Measurements from ENCODE around the gene OR11L1. TPM values are rescaled to one million over a fixed set of nuclear protein-coding genes. Genes with fewer than 3 reads are reported as not detected.

OR11L1 gene
- total RNA-seq, 2 experiments from 2014 or later: not detected

GRCh38 chr1:247825362-247825761 lies 16.3 kb downstream of the OR11L1 start:
- ChIA-PET CTCF (no interaction called here), POLR2A (no interaction called here)
- no peaks in the 10 kb centered on the region for H3K27me3 ChIP-seq (ENCODE audit: control insufficient read depth in 1 of 2, insufficient read depth in 2 of 2, low read length in 2 of 2)
- Mint-ChIP-seq H3K9me3 (no peaks in the 10 kb centered on the region), H3K27ac (no peak overlapping the region), H3K36me3 (ENCODE audit: low read depth) (no peaks in the 10 kb centered on the region), H3K27me3 (no peaks in the 10 kb centered on the region), H3K4me3 (no peak overlapping the region), H3K4me1 (ENCODE audit: low read depth) (no peaks in the 10 kb centered on the region)
- DNase-seq: no peak
- no peak overlapping the region for H3K4me3 ChIP-seq (ENCODE audit: low read length)
- no peak overlapping the region for H3K27ac ChIP-seq (ENCODE audit: low read depth in 1 of 2, low read length in 2 of 2)
- no peaks in the 10 kb centered on the region for H3K36me3 ChIP-seq (ENCODE audit: insufficient read depth, low read length)
- no peaks in the 10 kb centered on the region for H3K4me1 ChIP-seq (ENCODE audit: insufficient read depth, low read length)
- intact Hi-C loops (cut with DNase I, micrococcal nuclease): no loop called here
- no peak for ATAC-seq (ENCODE audit: poor library complexity)
- no peaks in the 10 kb centered on the region for H3K9me3 ChIP-seq (ENCODE audit: control insufficient read depth in 1 of 2, insufficient read depth in 1 of 2, low read length in 2 of 2)
- TF ChIP-seq, protein P1, sequence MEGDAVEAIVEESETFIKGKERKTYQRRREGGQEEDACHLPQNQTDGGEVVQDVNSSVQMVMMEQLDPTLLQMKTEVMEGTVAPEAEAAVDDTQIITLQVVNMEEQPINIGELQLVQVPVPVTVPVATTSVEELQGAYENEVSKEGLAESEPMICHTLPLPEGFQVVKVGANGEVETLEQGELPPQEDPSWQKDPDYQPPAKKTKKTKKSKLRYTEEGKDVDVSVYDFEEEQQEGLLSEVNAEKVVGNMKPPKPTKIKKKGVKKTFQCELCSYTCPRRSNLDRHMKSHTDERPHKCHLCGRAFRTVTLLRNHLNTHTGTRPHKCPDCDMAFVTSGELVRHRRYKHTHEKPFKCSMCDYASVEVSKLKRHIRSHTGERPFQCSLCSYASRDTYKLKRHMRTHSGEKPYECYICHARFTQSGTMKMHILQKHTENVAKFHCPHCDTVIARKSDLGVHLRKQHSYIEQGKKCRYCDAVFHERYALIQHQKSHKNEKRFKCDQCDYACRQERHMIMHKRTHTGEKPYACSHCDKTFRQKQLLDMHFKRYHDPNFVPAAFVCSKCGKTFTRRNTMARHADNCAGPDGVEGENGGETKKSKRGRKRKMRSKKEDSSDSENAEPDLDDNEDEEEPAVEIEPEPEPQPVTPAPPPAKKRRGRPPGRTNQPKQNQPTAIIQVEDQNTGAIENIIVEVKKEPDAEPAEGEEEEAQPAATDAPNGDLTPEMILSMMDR (IDR thresholded peaks at IDR 0.05): no peak

DNA sequence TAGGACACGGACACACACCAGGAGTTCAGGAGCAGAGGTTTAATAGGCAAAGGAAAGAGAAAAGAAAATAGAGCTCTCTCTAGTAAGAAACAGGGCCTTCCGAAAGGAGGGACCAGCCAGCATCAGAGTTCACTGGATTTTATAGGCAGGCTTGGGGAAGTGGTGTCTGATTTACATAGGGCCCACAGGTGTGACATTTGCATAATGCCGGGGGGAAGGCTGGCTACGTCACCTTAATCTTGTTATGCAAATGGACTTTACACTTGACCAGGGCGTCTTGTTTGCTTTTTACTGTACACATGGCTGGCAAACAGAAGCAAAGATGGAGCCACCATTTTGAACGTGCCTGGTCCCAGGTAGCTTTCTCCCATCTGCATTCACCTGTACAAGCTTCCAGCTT lies 17.7 kb downstream of the OR11L1 start, which contains the start of gene OR14A16:
OR14A16 (minus strand) TSS at position 97 of the 400 bp plus-strand sequence. CDS start 8,390 bp downstream, outside the sequence.
- no peaks in the 10 kb centered on the region for H3K27me3 ChIP-seq (ENCODE audit: control insufficient read depth in 1 of 2, insufficient read depth in 2 of 2, low read length in 2 of 2)
- DNase-seq (no peak), ATAC-seq (ENCODE audit: poor library complexity) (no peak)
- TF ChIP-seq, protein P1 (IDR thresholded peaks at IDR 0.05): no peak
- H3K9me3 ChIP-seq (ENCODE audit: control insufficient read depth in 1 of 2, insufficient read depth in 1 of 2, low read length in 2 of 2): no peaks in the 10 kb centered on the region
- POLR2A ChIA-PET: no interaction called here
- no peaks in the 10 kb centered on the region for H3K36me3 ChIP-seq (ENCODE audit: insufficient read depth, low read length)
- intact Hi-C loops (cut with DNase I, micrococcal nuclease): no loop called here
- H3K27ac ChIP-seq (ENCODE audit: low read depth in 1 of 2, low read length in 2 of 2): no peak within 1 kb of the TSS
- no peak within 1 kb of the TSS for H3K4me3 Mint-ChIP-seq
- no peaks in the 10 kb centered on the region for H3K4me1 ChIP-seq (ENCODE audit: insufficient read depth, low read length)
- CTCF ChIA-PET: no interaction called here
- H3K9me3 Mint-ChIP-seq: no peaks in the 10 kb centered on the region
- no peaks in the 10 kb centered on the region for H3K27me3 Mint-ChIP-seq
- H3K27ac Mint-ChIP-seq: no peak within 1 kb of the TSS
- H3K4me1 Mint-ChIP-seq (ENCODE audit: low read depth): no peaks in the 10 kb centered on the region
- no peak within 1 kb of the TSS for H3K4me3 ChIP-seq (ENCODE audit: low read length)
- H3K36me3 Mint-ChIP-seq (ENCODE audit: low read depth): no peaks in the 10 kb centered on the region

DNA sequence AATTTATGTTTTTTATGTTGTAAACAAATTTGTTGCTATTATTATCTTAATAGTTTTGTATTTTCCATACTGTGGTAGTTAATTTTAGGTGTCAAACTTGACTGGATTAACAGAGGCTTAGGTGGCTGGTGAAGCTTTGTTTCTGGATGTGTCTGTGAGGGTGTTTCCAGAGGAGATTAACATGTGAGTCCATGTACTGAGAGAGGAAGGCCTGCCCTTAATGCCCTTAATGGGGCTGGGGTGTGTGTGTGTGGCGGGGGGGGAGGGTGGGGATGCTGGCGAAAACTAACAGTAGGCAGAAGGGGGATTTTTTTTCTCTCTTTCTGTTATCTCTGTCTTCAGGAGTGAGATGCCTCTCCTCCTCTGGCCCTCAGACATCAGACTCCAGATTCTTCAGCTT lies 19.6 kb downstream of the OR11L1 start:
- TF ChIP-seq, protein P1 (IDR thresholded peaks at IDR 0.05): no peak
- Mint-ChIP-seq H3K36me3 (ENCODE audit: low read depth) (no peaks in the 10 kb centered on the region), H3K4me3 (no peak overlapping the region), H3K27ac (no peak overlapping the region), H3K27me3 (no peaks in the 10 kb centered on the region), H3K4me1 (ENCODE audit: low read depth) (no peaks in the 10 kb centered on the region), H3K9me3 (no peaks in the 10 kb centered on the region)
- Histone ChIP-seq H3K27ac (ENCODE audit: low read depth in 1 of 2, low read length in 2 of 2) (no peak overlapping the region), H3K27me3 (ENCODE audit: control insufficient read depth in 1 of 2, insufficient read depth in 2 of 2, low read length in 2 of 2) (no peaks in the 10 kb centered on the region), H3K4me3 (ENCODE audit: low read length) (no peak overlapping the region), H3K36me3 (ENCODE audit: insufficient read depth, low read length) (no peaks in the 10 kb centered on the region), H3K9me3 (ENCODE audit: control insufficient read depth in 1 of 2, insufficient read depth in 1 of 2, low read length in 2 of 2) (no peaks in the 10 kb centered on the region), H3K4me1 (ENCODE audit: insufficient read depth, low read length) (no peaks in the 10 kb centered on the region)
- ChIA-PET CTCF (no interaction called here), POLR2A (no interaction called here)
- intact Hi-C loops (cut with DNase I, micrococcal nuclease): no loop called here
- no peak for DNase-seq
- ATAC-seq (ENCODE audit: poor library complexity): no peak
